SJSA1 (cell line): ENCODE results near the gene NSUN7. TPM values are rescaled to one million over a fixed set of nuclear protein-coding genes. Genes with fewer than 3 reads are reported as not detected.

Source experiments
- DNase-seq, 2 experiments: peaks; one replicate each; pipeline ENCODE4 v3.0.0-alpha.2; 2015 to 2020; ENCODE audit warnings: low spot score in 2 of 2, low read depth in 1 of 2
- H3K27ac ChIP-seq: fragments of 250-450 bp; sonication (Bioruptor Pico); 2 replicates; pipeline ENCODE4 v1.5.1; 2020; ENCODE audit warnings: mild to moderate bottlenecking, moderate library complexity
- H3K27me3 ChIP-seq: fragments of 250-450 bp; sonication (Bioruptor Pico); replicated peaks from 2 replicates; pipeline ENCODE4 v1.5.1; 2020; ENCODE audit warnings: mild to moderate bottlenecking, moderate library complexity
- H3K36me3 ChIP-seq: fragments of 250-450 bp; sonication (Bioruptor Pico); 2 replicates; pipeline ENCODE4 v1.5.1; 2020; ENCODE audit warnings: mild to moderate bottlenecking
- H3K4me1 ChIP-seq: fragments of 250-450 bp; sonication (Bioruptor Pico); replicated peaks from 2 replicates; pipeline ENCODE4 v1.6.1; 2021; ENCODE audit warnings: mild to moderate bottlenecking
- H3K4me3 ChIP-seq: fragments of 250-450 bp; sonication (Bioruptor Pico); 2 replicates; pipeline ENCODE4 v1.5.1; 2020; ENCODE audit warnings: mild to moderate bottlenecking
- H3K9me3 ChIP-seq: fragments of 250-450 bp; sonication (Bioruptor Pico); replicated peaks from 2 replicates; pipeline ENCODE4 v1.5.1; 2020; ENCODE audit warnings: mild to moderate bottlenecking
- total RNA-seq: library from RNA; depleted of rRNA; stranded (reverse); fragments of >200 nt; shearing (Covaris generic); gene quantifications from 2 replicates; pipeline ENCODE4 v1.2.3, GENCODE V29; 2014

NSUN7 gene
- total RNA-seq, 1 experiment from 2014 or later, result not detected

GRCh38 chr4:40747207-40747835 is 2.4 kb upstream of the NSUN7 start:
- H3K36me3 ChIP-seq, result no peaks in the 10 kb centered on the region
- H3K4me3 ChIP-seq, result no peak overlapping the region
- peaks cover 5% of the 10 kb centered on the region; the same call in 1 of the 2 replicates for H3K4me1 ChIP-seq
- H3K27ac ChIP-seq, result no peak overlapping the region
- peaks cover 10% of the 10 kb centered on the region; the same call in 1 of the 2 replicates for H3K27me3 ChIP-seq
- no peaks in the 10 kb centered on the region for H3K9me3 ChIP-seq
- no peak for DNase-seq

- Histone ChIP-seq H3K27me3 (peaks cover 10% of the 10 kb centered on the region; the same call in 1 of the 2 replicates), H3K4me3 (no peak overlapping the region; the same call in 1 of the 2 replicates), H3K4me1 (peaks cover 5% of the 10 kb centered on the region; the same call in 1 of the 2 replicates), H3K9me3 (no peaks in the 10 kb centered on the region), H3K27ac (no peak overlapping the region), H3K36me3 (no peaks in the 10 kb centered on the region)
- no peak for DNase-seq
These were observed 905 bp downstream of the NSUN7 start for GRCh38 chr4:40750461-40751258.

- H3K27me3 ChIP-seq, result 0 out of 2 replicates have a peak, but pooled peaks cover 3% of the 10 kb centered on the region
- H3K36me3 ChIP-seq, result no peaks in the 10 kb centered on the region
- no peak overlapping the region for H3K27ac ChIP-seq
- no peak for DNase-seq
- no peaks in the 10 kb centered on the region for H3K9me3 ChIP-seq
- no peaks in the 10 kb centered on the region for H3K4me1 ChIP-seq
- H3K4me3 ChIP-seq, result no peak overlapping the region
These were observed 5.9 kb downstream of the NSUN7 start for GRCh38 chr4:40755616-40756015.

GRCh38 chr4:40763228-40763716 is 13.5 kb downstream of the NSUN7 start:
- no peaks in the 10 kb centered on the region for H3K36me3 ChIP-seq
- no peaks in the 10 kb centered on the region for H3K9me3 ChIP-seq
- no peak overlapping the region for H3K4me3 ChIP-seq
- DNase-seq, result no peak
- H3K27ac ChIP-seq, result no peak overlapping the region
- H3K4me1 ChIP-seq, result no peaks in the 10 kb centered on the region
- H3K27me3 ChIP-seq, result no peaks in the 10 kb centered on the region

- Histone ChIP-seq H3K9me3 (no peaks in the 10 kb centered on the region), H3K4me3 (no peak overlapping the region), H3K36me3 (no peaks in the 10 kb centered on the region), H3K27ac (no peak overlapping the region), H3K27me3 (no peaks in the 10 kb centered on the region), H3K4me1 (no peaks in the 10 kb centered on the region)
- no peak for DNase-seq
These were observed 19.5 kb downstream of the NSUN7 start for GRCh38 chr4:40769266-40769665.

GRCh38 chr4:40778090-40778489 is 28.3 kb downstream of the NSUN7 start:
- no peak overlapping the region for H3K27ac ChIP-seq
- no peaks in the 10 kb centered on the region for H3K36me3 ChIP-seq
- no peaks in the 10 kb centered on the region for H3K27me3 ChIP-seq
- no peak for DNase-seq
- H3K4me3 ChIP-seq, result no peak overlapping the region
- no peaks in the 10 kb centered on the region for H3K4me1 ChIP-seq
- H3K9me3 ChIP-seq, result no peaks in the 10 kb centered on the region

GRCh38 chr4:40782876-40783275 is 33.1 kb downstream of the NSUN7 start:
- no peak overlapping the region for H3K27ac ChIP-seq
- no peaks in the 10 kb centered on the region for H3K9me3 ChIP-seq
- no peaks in the 10 kb centered on the region for H3K36me3 ChIP-seq
- no peak for DNase-seq
- H3K4me3 ChIP-seq, result no peak overlapping the region
- no peaks in the 10 kb centered on the region for H3K4me1 ChIP-seq
- no peaks in the 10 kb centered on the region for H3K27me3 ChIP-seq

- Histone ChIP-seq H3K9me3 (no peaks in the 10 kb centered on the region), H3K27me3 (no peaks in the 10 kb centered on the region)
- DNase-seq, result no peak
These were observed 36.0 kb downstream of the NSUN7 start for GRCh38 chr4:40785727-40786126.

GRCh38 chr4:40788331-40788730 is 38.6 kb downstream of the NSUN7 start:
- no peaks in the 10 kb centered on the region for H3K36me3 ChIP-seq
- H3K27ac ChIP-seq, result no peak overlapping the region
- no peak overlapping the region for H3K4me3 ChIP-seq
- no peaks in the 10 kb centered on the region for H3K4me1 ChIP-seq
- H3K27me3 ChIP-seq, result no peaks in the 10 kb centered on the region
- no peaks in the 10 kb centered on the region for H3K9me3 ChIP-seq
- no peak for DNase-seq

More at GRCh38 chr4:40785727-40786126, 36.0 kb downstream of the NSUN7 start:
- H3K4me1 ChIP-seq, result no peaks in the 10 kb centered on the region
- no peaks in the 10 kb centered on the region for H3K36me3 ChIP-seq
- H3K4me3 ChIP-seq, result no peak overlapping the region
- no peak overlapping the region for H3K27ac ChIP-seq

GRCh38 chr4:40789031-40789430 is 39.3 kb downstream of the NSUN7 start:
- H3K27ac ChIP-seq, result no peak overlapping the region
- no peaks in the 10 kb centered on the region for H3K4me1 ChIP-seq
- no peaks in the 10 kb centered on the region for H3K36me3 ChIP-seq
- H3K9me3 ChIP-seq, result no peaks in the 10 kb centered on the region
- H3K27me3 ChIP-seq, result no peaks in the 10 kb centered on the region
- H3K4me3 ChIP-seq, result no peak overlapping the region
- DNase-seq, result no peak

GRCh38 chr4:40789771-40790170 is 40.0 kb downstream of the NSUN7 start:
- H3K9me3 ChIP-seq, result no peaks in the 10 kb centered on the region
- no peaks in the 10 kb centered on the region for H3K27me3 ChIP-seq
- no peak overlapping the region for H3K4me3 ChIP-seq
- H3K36me3 ChIP-seq, result no peaks in the 10 kb centered on the region
- no peak overlapping the region for H3K27ac ChIP-seq
- DNase-seq, result no peak
- H3K4me1 ChIP-seq, result no peaks in the 10 kb centered on the region

GRCh38 chr4:40800064-40800463 is 50.3 kb downstream of the NSUN7 start:
- Histone ChIP-seq H3K9me3 (no peaks in the 10 kb centered on the region), H3K27me3 (no peaks in the 10 kb centered on the region), H3K27ac (no peak overlapping the region), H3K4me3 (no peak overlapping the region), H3K4me1 (no peaks in the 10 kb centered on the region), H3K36me3 (no peaks in the 10 kb centered on the region)
- DNase-seq, result no peak

GRCh38 chr4:40804598-40804997 is 54.8 kb downstream of the NSUN7 start:
- no peak overlapping the region for H3K4me3 ChIP-seq
- no peaks in the 10 kb centered on the region for H3K27me3 ChIP-seq
- no peaks in the 10 kb centered on the region for H3K36me3 ChIP-seq
- no peaks in the 10 kb centered on the region for H3K9me3 ChIP-seq
- no peaks in the 10 kb centered on the region for H3K4me1 ChIP-seq
- no peak for DNase-seq
- H3K27ac ChIP-seq, result no peak overlapping the region

- H3K27me3 ChIP-seq, result no peaks in the 10 kb centered on the region
- no peaks in the 10 kb centered on the region for H3K36me3 ChIP-seq
- H3K4me1 ChIP-seq, result no peaks in the 10 kb centered on the region
- H3K9me3 ChIP-seq, result no peaks in the 10 kb centered on the region
- no peak overlapping the region for H3K4me3 ChIP-seq
- no peak overlapping the region for H3K27ac ChIP-seq
- DNase-seq, result no peak
These were observed 59.2 kb downstream of the NSUN7 start for GRCh38 chr4:40808926-40809457.
